Endothelial cell of umbilical vein (primary cell): ENCODE data around the gene ACAD11. TPM values are rescaled to one million over a fixed set of nuclear protein-coding genes. Genes with fewer than 3 reads are reported as not detected.
A peak's percentile ranks its signal among the peaks of the same experiment; 100 is the strongest.

Source experiments
- BruUV-seq: library from RNA; stranded (reverse); fragments of 400-500 nt; replicated peaks from 2 replicates; lab custom pipeline; 2021; lab: Mats Ljungman, UMichigan
- CTCF ChIA-PET: fragments of 300-600, 350-600 bp; sonication (Branson Sonifier 250); formaldehyde crosslinking; loops from one replicate; lab custom pipeline; 2021; ENCODE audit warnings: antibody characterized with exemption, inconsistent platforms; lab: Charles Lee
- POLR2A ChIA-PET: fragments of 300-600, 350-600 bp; sonication (Branson Sonifier 250); formaldehyde crosslinking; loops from one replicate; lab custom pipeline; 2021; ENCODE audit warnings: antibody characterized with exemption, inconsistent platforms; lab: Charles Lee
- DNase-seq: peaks from one replicate; pipeline ENCODE4 v3.0.0-alpha.2; 2011; ENCODE audit warnings: low read depth, low spot score
- FAIRE-seq: peaks from 2 replicates; lab custom pipeline; 2011; peaks lifted over from hg19 to GRCh38; lab: Jason Lieb, UNC
- H2AFZ ChIP-seq: 2 replicates; pipeline ENCODE4 v1.6.0; 2012; ENCODE audit warnings: low read depth, low read length, control low read depth, inconsistent platforms
- H3K27ac ChIP-seq: 2 replicates; pipeline ENCODE4 v1.5.1; 2011; ENCODE audit warnings: low read depth, mild to moderate bottlenecking, control low read depth, low read length, moderate library complexity; ENCODE audit not compliant: insufficient read depth
- H3K27me3 ChIP-seq, 2 experiments: 2 replicates each; pipeline versions ENCODE4 v1.6.0 to v1.6.1; 2011; ENCODE audit warnings: low read length in 2 of 2, mixed read lengths in 1 of 2; ENCODE audit not compliant: control insufficient read depth in 2 of 2, insufficient read depth in 2 of 2
- H3K36me3 ChIP-seq, 2 experiments: 2 replicates in 1 of 2; 3 replicates in 1 of 2; pipeline ENCODE4 v1.5.1; 2011; ENCODE audit warnings: low read length in 2 of 2, mild to moderate bottlenecking in 1 of 2, moderate library complexity in 1 of 2; ENCODE audit not compliant: control insufficient read depth in 2 of 2, insufficient read depth in 2 of 2; ENCODE audit errors: extremely low read depth in 1 of 2
- H3K4me1 ChIP-seq: 3 replicates; pipeline ENCODE4 v1.5.1; 2011; ENCODE audit warnings: mild to moderate bottlenecking, low read length; ENCODE audit not compliant: control insufficient read depth, insufficient read depth; ENCODE audit errors: extremely low read depth
- H3K4me2 ChIP-seq: 2 replicates; pipeline ENCODE4 v1.6.1; 2011; ENCODE audit warnings: low read length, control low read depth, mixed read lengths; ENCODE audit not compliant: insufficient read depth
- H3K4me3 ChIP-seq, 3 experiments: fragments of 200-600 bp in 1 of 3; sonication (generic), shearing (Covaris generic) in 1 of 3; replicated peaks in 1 of 3; 2 replicates each; pipeline ENCODE4 v1.5.1; 2011 to 2016; ENCODE audit warnings: control low read depth in 3 of 3, low read length in 3 of 3, mild to moderate bottlenecking in 2 of 3, inconsistent platforms in 1 of 3, low read depth in 1 of 3, moderate library complexity in 1 of 3; ENCODE audit not compliant: insufficient read depth in 1 of 3
- H3K79me2 ChIP-seq: 2 replicates; pipeline ENCODE4 v1.6.0; 2012; ENCODE audit warnings: low read length, inconsistent platforms; ENCODE audit not compliant: control insufficient read depth, insufficient read depth
- H3K9ac ChIP-seq: replicated peaks from 2 replicates; pipeline ENCODE3; 2011; ENCODE audit warnings: low read length, control low read depth; ENCODE audit not compliant: insufficient read depth; ENCODE audit errors: extremely low read depth
- H3K9me1 ChIP-seq: replicated peaks from 3 replicates; pipeline ENCODE4 v1.6.0; 2011; ENCODE audit warnings: mild to moderate bottlenecking, low read length; ENCODE audit not compliant: control insufficient read depth, insufficient read depth; ENCODE audit errors: extremely low read depth
- H3K9me3 ChIP-seq: replicated peaks from 2 replicates; pipeline ENCODE4 v1.5.1; 2012; ENCODE audit warnings: low read length, inconsistent platforms; ENCODE audit not compliant: control insufficient read depth, insufficient read depth
- H4K20me1 ChIP-seq: replicated peaks from 2 replicates; pipeline ENCODE3; 2011; ENCODE audit warnings: mild to moderate bottlenecking, low read length; ENCODE audit not compliant: control insufficient read depth, insufficient read depth; ENCODE audit errors: extremely low read depth
- FOS ChIP-seq: IDR thresholded peaks from 2 replicates; pipeline ENCODE4 v1.6.1; 2011; ENCODE audit warnings: mild to moderate bottlenecking, low read length, moderate library complexity, borderline replicate concordance; ENCODE audit not compliant: insufficient read depth
- GATA2 ChIP-seq: IDR thresholded peaks from 2 replicates; pipeline ENCODE4 v1.7.0; 2011; ENCODE audit warnings: low read depth, mild to moderate bottlenecking, moderate library complexity, mixed read lengths, low read length; ENCODE audit not compliant: insufficient read length, insufficient read depth
- JUN ChIP-seq: IDR thresholded peaks from 2 replicates; pipeline ENCODE4 v1.6.1; 2011; ENCODE audit warnings: borderline replicate concordance, low read depth; ENCODE audit not compliant: insufficient read length, insufficient read depth
- POLR2AphosphoS5 ChIP-seq: IDR thresholded peaks from 2 replicates; pipeline ENCODE4 v1.6.1; 2012; ENCODE audit warnings: low read depth, mild to moderate bottlenecking, control low read depth, low read length, moderate library complexity; ENCODE audit not compliant: insufficient read depth
- dilution Hi-C: fragments of 300-500 bp; cut with MboI; formaldehyde crosslinking; loops from one replicate; pipeline ENCODE4 v1.15.0; 2019; ENCODE audit warnings: low sequenced_read_pairs; ENCODE audit not compliant: extremely low pct_ligation_motif_present
- intact Hi-C: fragments of 100-400 bp; cut with micrococcal nuclease; formaldehyde crosslinking; loops from one replicate; pipeline ENCODE4 v1.10.0; 2022
- polyA plus RNA-seq, 4 experiments: library from polyadenylated mRNA; depleted of rRNA in 3 of 4; stranded (reverse) in 3 of 4; unstranded in 1 of 4; fragments of >200 nt; gene quantifications; 2 replicates each; pipeline versions ENCODE4 v1.2.1 to v1.2.3, GENCODE V29; 2011 to 2012; ENCODE audit warnings: missing spikeins in 1 of 4
- total RNA-seq: library from RNA; stranded (reverse); gene quantifications from 2 replicates; pipeline ENCODE4 v1.2.3, GENCODE V29; 2021
- TF ChIP-seq, protein P1 (sequence below), 2 donors: IDR thresholded peaks; 1 replicate in 1 of 2; 2 replicates in 1 of 2; pipeline ENCODE4 v1.5.1; 2011; ENCODE audit warnings: low read length in 2 of 2, mild to moderate bottlenecking in 2 of 2, moderate library complexity in 2 of 2, control low read depth in 1 of 2, inconsistent platforms in 1 of 2, low read depth in 1 of 2; ENCODE audit not compliant: insufficient read depth in 1 of 2; ENCODE audit errors: extremely low read depth in 1 of 2

The ACAD11 gene
- total and polyA plus RNA-seq, 2 donors (not counting 3 experiments of a cell fraction or from before 2014, with no cell fraction given), result 9.6 to 17.9 TPM

- H4K20me1 ChIP-seq, result no peaks in the 10 kb centered on the region
- H3K27me3 ChIP-seq, result no peaks in the 10 kb centered on the region
- peak overlapping the region; percentile 32 for H3K27ac ChIP-seq
- H3K4me3 ChIP-seq, result no peak overlapping the region
- no peaks in the 10 kb centered on the region for H3K9me3 ChIP-seq
- dilution Hi-C loops (loop anchor here (25.0 kb wide), 1 partner anchor 94 kb away; no protein-coding TSS in a partner anchor), intact Hi-C loops (loop anchor here (2.0 kb wide), 1 partner anchor 52 kb away; no protein-coding TSS in a partner anchor)
- POLR2A ChIA-PET, result no interaction called here
- BruUV-seq, result no TSS peak
- FAIRE-seq (peak; percentile 63), DNase-seq (peak; percentile 89)
- peak overlapping the region; percentile 26 for H3K4me2 ChIP-seq
- H3K36me3 ChIP-seq, result peaks cover 1 to 8% of the 10 kb centered on the region in 2 experiments
- no peak overlapping the region for H3K9ac ChIP-seq
- no peak overlapping the region for H2AFZ ChIP-seq
- no peaks in the 10 kb centered on the region for H3K9me1 ChIP-seq
- no peaks in the 10 kb centered on the region for H3K79me2 ChIP-seq
- TF ChIP-seq, protein P1, sequence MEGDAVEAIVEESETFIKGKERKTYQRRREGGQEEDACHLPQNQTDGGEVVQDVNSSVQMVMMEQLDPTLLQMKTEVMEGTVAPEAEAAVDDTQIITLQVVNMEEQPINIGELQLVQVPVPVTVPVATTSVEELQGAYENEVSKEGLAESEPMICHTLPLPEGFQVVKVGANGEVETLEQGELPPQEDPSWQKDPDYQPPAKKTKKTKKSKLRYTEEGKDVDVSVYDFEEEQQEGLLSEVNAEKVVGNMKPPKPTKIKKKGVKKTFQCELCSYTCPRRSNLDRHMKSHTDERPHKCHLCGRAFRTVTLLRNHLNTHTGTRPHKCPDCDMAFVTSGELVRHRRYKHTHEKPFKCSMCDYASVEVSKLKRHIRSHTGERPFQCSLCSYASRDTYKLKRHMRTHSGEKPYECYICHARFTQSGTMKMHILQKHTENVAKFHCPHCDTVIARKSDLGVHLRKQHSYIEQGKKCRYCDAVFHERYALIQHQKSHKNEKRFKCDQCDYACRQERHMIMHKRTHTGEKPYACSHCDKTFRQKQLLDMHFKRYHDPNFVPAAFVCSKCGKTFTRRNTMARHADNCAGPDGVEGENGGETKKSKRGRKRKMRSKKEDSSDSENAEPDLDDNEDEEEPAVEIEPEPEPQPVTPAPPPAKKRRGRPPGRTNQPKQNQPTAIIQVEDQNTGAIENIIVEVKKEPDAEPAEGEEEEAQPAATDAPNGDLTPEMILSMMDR (IDR thresholded peaks at IDR 0.05; ENCODE audit: extremely low read depth in 1 of 2, insufficient read depth in 1 of 2, low read depth in 1 of 2, low read length in 2 of 2), result no peak
- peak; percentile 46 for TF ChIP-seq POLR2AphosphoS5
- TF ChIP-seq GATA2, result peak; percentile 20
- peak; percentile 82 for TF ChIP-seq JUN
- TF ChIP-seq FOS, result peak; percentile 94
- CTCF ChIA-PET, result interaction anchor here (0.7 to 2.5 kb wide), 11 partner anchors 9 to 150 kb away, joined by 3 to 28 read pairs (median 4); partner anchors contain the start of genes ACAD11 and UBA5
- H3K4me1 ChIP-seq, result peaks cover 18% of the 10 kb centered on the region
These were observed 116.4 kb downstream of the ACAD11 start for GRCh38 chr3:132543011-132543739.
